NCI-H2227 treated with DMSO at 0.1 percent for 48 hours (cell line): ENCODE data around the gene HLA-DQB2.

Source experiments
- DNase-seq: peaks from one replicate; lab custom pipeline; 2025; lab: John Stamatoyannopoulos, UW

The HLA-DQB2 gene

DNA sequence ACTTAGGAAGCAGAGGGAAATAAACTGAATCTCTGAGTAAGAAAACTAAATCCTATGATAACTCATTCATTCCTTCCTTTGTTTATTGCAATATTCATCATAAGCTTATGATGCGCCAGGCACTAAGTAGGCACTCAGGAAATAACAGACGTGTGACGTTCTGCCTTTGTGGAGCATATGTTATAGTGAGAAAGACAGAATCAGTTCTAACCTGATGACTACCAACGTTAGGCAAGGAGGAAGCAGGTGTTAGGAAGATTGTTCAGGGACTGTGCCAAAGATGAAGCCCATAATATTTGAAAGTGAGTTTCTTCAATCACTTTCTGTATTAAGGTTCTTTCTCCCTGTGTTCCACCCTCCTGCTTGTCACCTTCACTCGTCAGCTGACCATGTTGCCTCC lies 18.6 kb downstream of the HLA-DQB2 start:
- DNase-seq: no peak

DNA sequence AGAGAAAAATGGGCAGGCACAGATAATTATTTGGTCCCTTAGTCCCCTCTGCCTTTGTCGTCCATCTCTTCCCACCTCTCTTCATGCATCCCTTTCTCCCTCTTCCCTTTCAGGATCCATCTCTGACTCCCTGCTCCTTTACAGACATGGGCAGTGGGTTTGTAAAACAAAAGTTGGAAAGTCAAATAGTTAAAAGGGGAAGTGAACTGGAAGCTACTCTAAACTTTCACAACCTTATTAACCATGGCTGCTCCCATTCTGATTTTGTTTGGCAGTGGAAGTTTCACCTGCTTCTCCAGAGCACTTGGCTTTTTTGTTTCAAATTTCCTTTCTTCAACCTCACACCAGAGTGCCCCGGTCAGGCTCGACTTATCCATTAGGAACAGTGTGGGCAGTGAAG lies 21.0 kb downstream of the HLA-DQB2 start:
- DNase-seq: no peak

DNA sequence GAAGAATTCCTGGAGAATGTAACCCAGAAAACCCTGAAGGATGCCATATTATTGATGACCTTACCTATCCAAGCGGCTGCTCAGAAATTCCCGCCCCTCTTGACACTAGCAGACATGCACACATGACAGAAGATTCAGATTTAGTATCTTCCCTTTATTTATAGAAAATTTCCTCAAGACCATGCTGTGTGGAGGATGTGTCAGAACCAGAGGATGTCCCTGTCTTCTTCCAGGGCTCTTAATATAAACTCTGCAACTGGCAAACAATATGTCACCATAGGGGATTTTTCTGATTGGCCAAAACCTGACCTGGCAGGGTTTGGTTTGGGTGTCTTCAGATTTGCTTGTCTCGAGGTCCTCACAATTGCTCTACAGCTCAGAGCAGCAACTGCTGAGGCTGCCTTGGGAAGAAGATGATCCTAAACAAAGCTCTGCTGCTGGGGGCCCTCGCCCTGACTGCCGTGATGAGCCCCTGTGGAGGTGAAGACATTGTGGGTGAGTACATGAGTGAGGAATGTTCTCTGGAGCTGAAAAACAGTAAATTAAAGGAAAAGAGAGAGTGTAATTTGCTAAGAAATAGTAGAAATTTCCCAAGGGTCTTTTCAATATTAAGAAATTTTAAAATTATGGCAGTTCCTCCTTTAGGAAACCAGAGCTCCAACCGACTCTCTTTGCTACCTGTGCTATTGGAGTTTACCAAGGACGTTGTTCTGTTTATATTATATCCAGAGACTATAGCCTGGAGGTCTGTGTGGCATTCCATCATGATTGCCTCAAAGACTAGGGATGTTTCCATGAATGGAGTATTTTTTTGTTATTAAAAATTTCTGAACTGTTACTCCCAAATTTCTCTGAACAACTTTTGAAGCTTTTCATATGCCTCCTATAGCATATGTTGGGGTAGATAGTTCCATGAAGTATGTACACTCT lies 22.0 kb downstream of the HLA-DQB2 start, which contains the start of gene HLA-DQA2:
TSS of gene HLA-DQA2 (plus strand) at position 361 of the 930 bp plus-strand sequence. CDS start at position 414, 53 bp downstream.
- no peak for DNase-seq

DNA sequence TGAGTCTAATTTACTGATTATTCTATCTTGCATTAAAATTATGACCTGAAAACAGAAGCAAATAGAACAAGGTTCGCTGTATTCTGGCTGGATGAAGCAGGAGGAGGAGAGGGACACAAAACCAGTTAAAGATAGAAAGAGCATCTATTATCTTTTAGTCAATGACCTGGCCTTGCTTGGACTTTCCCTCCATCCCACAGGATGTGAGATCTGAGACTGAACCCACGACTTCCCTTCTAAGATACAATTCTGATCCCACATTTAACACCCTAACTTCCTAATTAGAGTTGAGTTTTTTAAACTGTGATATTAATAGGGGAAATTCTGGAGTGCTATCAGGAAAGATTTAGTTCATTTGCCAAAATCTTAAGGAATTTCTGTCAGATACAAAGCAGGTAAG lies 25.2 kb downstream of the HLA-DQB2 start:
- DNase-seq: no peak

DNA sequence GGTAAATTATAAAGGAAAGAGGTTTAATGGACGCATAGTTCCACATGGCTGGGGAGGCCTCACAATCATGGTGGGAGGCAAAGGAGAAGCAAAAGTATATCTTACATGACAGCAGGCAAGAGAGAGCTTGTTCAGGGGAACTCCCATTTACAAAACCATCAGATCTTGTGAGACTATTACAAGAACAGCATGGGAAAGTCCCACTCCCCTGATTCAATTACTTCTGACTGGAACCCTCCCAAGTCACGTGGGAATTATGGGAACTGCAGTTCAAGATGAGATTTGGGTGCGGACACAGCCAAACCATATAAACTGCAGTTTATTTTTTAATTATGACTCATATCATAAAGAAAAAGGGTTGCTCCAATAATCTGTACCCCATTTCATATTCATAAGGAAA lies 44.5 kb downstream of the HLA-DQB2 start:
- no peak for DNase-seq

DNA sequence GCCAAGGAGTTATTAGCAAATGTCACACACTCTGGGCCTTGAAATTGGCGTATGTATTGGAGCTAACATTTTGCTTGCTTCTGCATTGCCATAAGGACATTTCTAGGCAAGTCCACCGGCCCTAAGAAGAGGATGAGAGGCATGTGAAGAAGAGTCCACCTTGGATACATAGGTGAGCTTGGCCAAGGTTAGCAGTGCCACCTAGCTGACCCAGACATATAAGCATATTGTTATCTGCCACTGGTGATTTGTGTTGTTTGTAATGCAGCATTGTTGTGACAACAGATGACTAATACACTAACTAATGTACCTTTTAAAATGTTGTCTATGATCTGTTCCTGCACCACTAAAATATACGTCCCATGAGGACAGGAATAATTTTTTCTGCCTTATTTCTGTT lies 46.9 kb downstream of the HLA-DQB2 start:
- no peak for DNase-seq

DNA sequence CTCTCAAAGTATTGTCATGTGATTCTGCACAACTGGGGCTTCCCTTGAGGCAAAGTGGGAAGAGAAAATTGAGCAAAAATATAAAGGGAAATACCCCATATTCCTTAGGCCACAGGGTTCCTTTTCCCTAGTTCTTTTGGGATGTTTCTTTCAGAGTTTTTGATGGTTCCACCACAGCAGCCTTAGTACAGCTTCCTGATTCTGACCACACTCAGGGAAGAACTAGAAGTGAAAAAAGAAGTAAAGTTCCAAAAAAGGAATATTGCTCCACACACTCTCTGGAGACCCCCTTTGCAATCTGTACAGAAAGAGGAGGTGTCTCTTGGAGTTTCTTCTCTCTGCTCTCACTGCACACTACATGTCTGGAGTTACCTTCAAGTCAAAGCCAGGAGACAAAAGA lies 50.1 kb downstream of the HLA-DQB2 start:
- DNase-seq: no peak

DNA sequence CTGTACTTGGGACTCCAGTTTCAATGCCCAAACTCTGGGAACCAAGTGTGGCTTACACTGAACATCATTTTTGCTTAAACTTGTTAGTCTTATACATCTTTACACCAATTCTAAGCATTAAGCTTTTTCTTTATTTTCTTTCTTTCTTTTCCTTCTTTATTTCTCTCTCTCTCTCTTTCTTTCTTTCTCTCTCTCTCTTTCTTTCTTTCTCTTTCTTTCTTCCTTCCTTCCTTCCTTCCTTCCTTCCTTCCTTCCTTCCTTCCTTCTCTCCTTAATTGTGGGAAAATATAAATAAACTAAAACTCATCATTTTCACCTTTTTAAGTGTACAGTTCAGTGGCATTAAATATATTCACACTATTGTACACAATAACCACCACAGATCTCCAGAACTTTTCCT lies 53.7 kb downstream of the HLA-DQB2 start:
- DNase-seq: no peak
